GM19351 (cell line): ENCODE results near the gene MPST.
"Not testable (repeated sequence)": the region's sequence is repeated elsewhere in the genome, so short reads cannot be mapped to it uniquely, and the experiment has no call there.

Source experiments
- ATAC-seq: cut with Tn5 transposase; IDR thresholded peaks from one replicate; pipeline ENCODE4 v1.9.1; 2021; ENCODE audit warnings: mild to moderate bottlenecking, moderate library complexity; ENCODE audit not compliant: unreplicated experiment

Gene MPST

GRCh38 chr22:37059876-37060449 is 40.4 kb downstream of the MPST start:
- no peak for ATAC-seq

GRCh38 chr22:37060801-37061610 is 41.5 kb downstream of the MPST start:
- ATAC-seq: no peak

- ATAC-seq: no peak
Measured at GRCh38 chr22:37061611-37062375, 42.3 kb downstream of the MPST start.

DNA sequence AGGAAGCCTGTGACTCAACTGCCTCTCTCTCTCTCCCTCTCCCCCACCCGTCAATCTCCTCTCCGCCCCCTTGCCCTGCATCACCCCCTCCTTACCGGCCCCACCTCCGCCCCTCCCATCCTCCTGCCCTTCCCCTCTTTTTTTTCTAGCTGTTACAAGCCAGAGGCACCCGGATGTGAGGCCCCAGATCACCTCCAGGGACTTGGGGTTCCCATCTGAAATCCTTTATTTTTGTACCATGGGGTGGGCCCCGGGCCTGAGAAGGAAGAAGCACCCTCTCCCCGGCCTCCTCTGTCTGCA is 42.8 kb downstream of the MPST start:
- ATAC-seq: no peak

DNA sequence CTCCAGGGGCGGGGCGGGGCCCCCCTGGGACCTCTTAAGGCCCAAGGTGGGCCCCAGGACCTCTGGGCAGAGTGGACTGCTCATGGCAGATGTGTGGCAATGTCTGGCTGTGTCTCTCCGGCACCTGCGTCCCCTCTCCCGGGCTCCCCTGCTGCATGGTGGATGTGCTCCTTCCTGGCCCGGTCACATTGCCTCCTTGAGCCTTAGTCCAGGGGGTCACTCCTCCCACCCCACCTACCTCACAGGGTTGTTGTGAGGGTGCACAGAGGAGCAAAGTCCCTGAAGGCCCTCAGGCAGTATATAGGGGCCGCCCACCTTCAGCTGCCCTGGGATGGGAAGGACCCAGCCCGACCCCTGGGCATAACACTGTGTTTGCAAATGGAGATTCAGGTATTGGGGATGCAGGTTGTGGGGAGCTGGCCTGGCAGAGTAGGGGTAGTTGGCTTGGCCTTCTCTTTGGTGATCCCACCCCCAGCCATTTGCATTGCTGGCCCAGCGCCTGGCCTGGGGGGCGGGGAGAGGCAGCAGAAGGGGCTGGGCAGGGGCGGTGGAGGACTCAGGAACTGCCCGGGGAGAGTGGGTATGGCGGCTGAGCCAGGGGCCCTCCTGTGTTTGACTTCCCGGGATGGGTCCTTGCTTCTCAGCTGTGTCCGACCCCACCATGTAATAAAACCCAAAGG is 43.3 kb downstream of the MPST start:
- ATAC-seq: no peak

DNA sequence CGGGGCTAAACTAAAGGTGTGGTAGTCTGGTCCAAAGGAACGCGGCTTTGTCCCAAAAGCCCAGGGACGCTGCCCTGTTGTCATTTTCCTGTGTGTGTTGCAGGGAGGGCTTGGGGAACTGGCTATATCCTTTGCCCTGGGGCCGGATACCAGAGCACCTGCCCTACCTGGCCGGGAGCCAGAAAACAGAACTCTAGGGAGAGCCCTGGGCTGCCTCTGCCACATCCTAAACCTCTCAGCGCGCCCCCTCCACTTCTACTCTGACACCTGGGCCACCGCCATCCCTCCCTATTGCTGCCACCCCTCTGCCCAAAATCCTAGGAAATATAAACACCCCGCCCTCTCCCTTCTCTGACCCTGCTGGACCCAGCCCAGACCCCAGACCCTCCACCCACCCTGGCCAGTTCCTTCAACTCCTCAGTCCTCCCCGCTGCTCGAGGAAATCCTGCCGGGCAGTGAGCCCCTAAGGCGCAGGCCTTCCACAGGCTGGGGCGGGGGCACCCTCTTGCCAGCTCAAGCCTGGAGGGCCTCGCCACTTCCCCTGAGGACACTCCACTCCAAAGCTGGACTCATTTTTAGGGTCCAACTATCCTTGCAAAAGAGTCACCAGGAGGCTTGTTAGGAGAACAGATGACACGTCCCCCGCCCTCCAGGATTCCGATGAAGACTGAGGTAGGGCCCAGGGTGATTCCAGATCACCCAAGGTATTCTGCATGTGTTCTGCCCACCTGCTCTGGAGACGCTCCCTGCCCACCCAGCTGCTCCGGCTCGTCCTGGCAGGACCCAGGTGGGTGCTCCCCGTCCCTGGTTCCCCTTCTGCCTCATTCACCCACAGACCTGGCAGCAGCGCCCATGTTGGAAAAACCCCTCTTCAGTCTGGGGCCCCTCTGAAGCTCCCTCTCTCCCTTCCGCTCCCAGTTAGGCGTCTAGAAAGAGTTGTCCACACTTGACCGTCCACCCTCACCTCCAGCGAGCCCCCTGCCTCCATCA is 44.2 kb downstream of the MPST start:
- ATAC-seq: no peak

- no peak for ATAC-seq
Measured at GRCh38 chr22:37064553-37064952, 45.0 kb downstream of the MPST start.

GRCh38 chr22:37065180-37065579 is 45.6 kb downstream of the MPST start:
- no peak for ATAC-seq

DNA sequence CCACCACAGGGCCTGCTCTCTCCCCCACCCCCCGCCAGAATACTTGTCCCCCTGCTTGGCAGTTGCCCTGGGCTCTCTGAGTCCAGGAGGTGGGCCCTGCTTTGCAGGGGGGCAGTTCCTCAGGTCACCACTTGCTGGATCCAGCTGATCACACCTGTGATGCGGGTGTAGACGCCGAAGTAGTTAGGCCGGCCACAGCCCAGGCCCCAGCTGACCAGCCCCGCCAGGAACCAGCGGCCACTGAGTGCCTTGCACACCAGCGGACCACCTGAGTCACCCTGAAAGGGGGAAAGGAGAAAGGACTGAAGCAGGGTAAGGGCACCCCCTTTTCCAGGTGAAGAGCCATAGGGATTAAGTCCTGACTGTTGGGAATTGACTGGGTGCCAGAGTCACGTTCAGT is 46.4 kb downstream of the MPST start:
- ATAC-seq: no peak

GRCh38 chr22:37067428-37067827 is 47.9 kb downstream of the MPST start:
- no peak for ATAC-seq

DNA sequence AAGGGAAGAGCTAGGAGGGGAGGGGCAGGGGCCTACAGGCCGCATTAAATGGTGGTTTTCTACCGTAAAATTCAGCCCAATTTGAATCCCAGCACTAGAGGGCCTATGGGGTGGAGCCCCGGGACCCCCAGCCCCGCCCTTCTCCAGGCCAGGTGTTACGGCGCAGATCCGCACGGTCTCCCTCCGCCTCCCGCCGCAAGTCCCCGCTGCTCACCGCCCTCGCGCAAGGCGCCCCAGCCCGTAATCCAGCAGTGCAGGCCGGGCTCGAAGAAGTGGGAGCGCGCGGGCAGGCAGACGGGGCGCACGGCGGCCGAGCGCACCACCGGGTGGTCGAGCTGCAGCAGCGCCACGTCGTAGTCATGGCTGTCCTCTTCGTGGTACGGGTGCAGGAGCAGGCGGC is 49.3 kb downstream of the MPST start:
- ATAC-seq: no peak

DNA sequence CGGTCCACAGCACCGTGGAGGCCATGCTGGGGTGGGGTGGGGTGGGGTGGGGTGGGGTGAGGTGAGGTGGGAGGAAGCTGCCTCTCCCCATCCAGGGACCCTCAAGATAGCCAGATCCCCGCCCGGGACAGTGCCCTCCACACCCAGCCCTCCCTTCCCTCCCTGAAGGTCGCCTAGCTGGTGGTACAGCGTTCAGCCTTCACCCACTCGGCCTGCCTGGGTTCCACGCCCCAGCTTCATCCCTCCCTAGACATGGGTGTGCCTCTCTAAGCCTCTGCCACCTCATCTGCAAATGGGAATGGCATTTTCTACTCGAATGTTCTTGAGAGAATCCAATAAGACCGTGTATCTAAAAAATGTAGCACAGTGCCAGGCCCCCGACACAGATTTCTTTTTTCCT is 49.8 kb downstream of the MPST start:
- no peak for ATAC-seq

DNA sequence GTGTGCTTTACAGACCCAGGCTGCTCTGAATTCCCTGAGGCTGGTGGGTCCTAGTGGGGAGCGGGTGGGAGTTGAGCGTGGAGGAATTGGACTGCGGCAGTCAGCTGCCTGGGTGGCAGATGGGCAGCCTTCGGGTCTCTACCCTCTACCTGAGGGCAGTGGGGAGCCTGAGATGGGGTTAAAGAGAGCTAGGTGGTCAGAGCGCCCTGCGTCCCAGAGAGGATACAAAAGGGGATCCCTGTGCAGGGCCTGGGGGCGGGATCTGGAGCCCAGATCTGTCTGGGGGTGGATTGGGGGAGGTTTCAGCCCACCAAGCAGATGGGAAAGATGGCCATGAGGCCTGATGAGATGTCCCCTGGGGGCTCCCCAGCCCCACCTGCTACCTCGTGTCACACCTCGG is 50.2 kb downstream of the MPST start:
- ATAC-seq: no peak

GRCh38 chr22:37070334-37070733 is 50.8 kb downstream of the MPST start:
- no peak for ATAC-seq

GRCh38 chr22:37070744-37071143 is 51.2 kb downstream of the MPST start:
- no peak for ATAC-seq

DNA sequence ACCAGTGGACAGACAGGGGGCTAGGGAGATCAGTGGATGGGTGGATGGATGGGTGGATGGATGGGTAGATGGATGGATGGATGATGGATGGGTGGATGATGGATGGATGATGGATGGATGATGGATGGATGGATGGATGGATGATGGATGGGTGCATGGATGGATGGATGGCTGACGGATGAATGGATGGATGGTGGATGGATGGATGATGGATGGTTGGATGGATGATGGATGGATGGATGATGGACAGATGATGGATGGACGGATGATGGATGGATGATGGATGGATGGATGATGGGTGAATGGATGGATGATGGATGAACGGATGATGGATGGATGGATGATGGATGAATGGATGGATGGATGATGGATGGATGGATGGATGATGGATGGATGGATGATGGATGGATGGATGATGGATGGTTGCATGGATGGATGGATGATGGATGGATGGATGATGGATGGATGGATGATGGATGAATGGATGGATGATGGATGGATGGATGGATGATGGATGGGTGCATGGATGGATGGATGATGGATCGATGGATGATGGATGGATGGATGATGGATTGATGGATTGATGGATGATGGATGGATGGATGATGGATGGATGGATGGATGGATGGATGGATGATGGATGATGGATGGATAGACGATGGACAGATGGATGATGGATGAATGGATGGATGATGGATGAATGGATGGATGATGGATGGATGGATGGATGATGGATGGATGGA is 52.5 kb downstream of the MPST start:
- not testable (repeated sequence) for ATAC-seq

DNA sequence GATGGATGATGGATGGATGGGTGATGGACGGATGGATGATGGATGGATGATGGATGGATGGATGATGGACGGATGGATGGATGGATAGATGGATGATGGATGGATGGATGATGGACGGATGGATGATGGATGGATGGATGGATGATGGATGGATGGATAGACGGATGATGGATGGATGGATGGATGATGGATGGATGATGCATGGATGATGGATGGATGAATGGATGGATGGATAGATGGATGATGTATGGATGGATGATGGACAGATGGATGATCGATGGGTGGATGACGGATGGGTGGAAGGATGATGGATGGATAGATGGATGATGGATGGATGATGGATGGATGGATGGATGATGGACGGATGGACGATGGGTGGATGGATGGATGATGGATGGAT is 53.1 kb downstream of the MPST start:
- ATAC-seq: no peak

GRCh38 chr22:37074537-37074936 is 55.0 kb downstream of the MPST start:
- no peak for ATAC-seq

GRCh38 chr22:37075046-37075445 is 55.5 kb downstream of the MPST start:
- no peak for ATAC-seq
